Calu3 (cell line): ENCODE measurements around the gene SSU72. TPM values are rescaled to one million over a fixed set of nuclear protein-coding genes. Genes with fewer than 3 reads are reported as not detected.

ENCODE experiments used
- BruUV-seq: library from RNA; stranded (reverse); fragments of 400-500 nt; replicated peaks from 2 replicates; lab custom pipeline; 2021; lab: Mats Ljungman, UMichigan
- CTCF ChIA-PET: fragments of 300-600 bp; sonication (Branson Sonifier 250); formaldehyde crosslinking; loops from one replicate; lab custom pipeline; 2022; ENCODE audit warnings: antibody characterized with exemption; lab: Charles Lee
- DNase-seq: peaks from one replicate; pipeline ENCODE4 v3.0.0; 2022
- H3K27ac Mint-ChIP-seq: one replicate; pipeline ENCODE4 v1.8.0; 2022; ENCODE audit warnings: mixed read lengths; ENCODE audit not compliant: unreplicated experiment
- H3K27me3 Mint-ChIP-seq: one replicate; pipeline ENCODE4 v1.8.0; 2022; ENCODE audit warnings: mixed read lengths; ENCODE audit not compliant: unreplicated experiment
- H3K36me3 Mint-ChIP-seq: one replicate; pipeline ENCODE4 v1.8.0; 2022; ENCODE audit warnings: mild to moderate bottlenecking, moderate library complexity, mixed read lengths; ENCODE audit not compliant: insufficient read depth, unreplicated experiment
- H3K4me1 Mint-ChIP-seq: one replicate; pipeline ENCODE4 v1.8.0; 2022; ENCODE audit warnings: mild to moderate bottlenecking, low read depth, mixed read lengths; ENCODE audit not compliant: unreplicated experiment
- H3K4me3 Mint-ChIP-seq: one replicate; pipeline ENCODE4 v1.8.0; 2022; ENCODE audit warnings: mild to moderate bottlenecking, low read depth, moderate library complexity, mixed read lengths; ENCODE audit not compliant: unreplicated experiment
- H3K9me3 Mint-ChIP-seq: one replicate; pipeline ENCODE4 v1.8.0; 2022; ENCODE audit warnings: low read depth, mixed read lengths; ENCODE audit not compliant: unreplicated experiment
- intact Hi-C: fragments of 100-400 bp; cut with micrococcal nuclease; formaldehyde crosslinking; loops from one replicate; pipeline ENCODE4 v1.10.0; 2022; ENCODE audit not compliant: unreplicated experiment
- total RNA-seq: library from RNA; stranded (reverse); gene quantifications from 2 replicates; pipeline ENCODE4 v1.2.3, GENCODE V29; 2022
- TF ChIP-seq, protein P1 (sequence below): fragments of 200-600 bp; IDR thresholded peaks from one replicate; pipeline ENCODE4 v1.8.0; 2022; ENCODE audit warnings: antibody characterized with exemption; ENCODE audit not compliant: unreplicated experiment

Gene SSU72
- total RNA-seq, 1 experiment from 2014 or later, result 105 TPM

DNA sequence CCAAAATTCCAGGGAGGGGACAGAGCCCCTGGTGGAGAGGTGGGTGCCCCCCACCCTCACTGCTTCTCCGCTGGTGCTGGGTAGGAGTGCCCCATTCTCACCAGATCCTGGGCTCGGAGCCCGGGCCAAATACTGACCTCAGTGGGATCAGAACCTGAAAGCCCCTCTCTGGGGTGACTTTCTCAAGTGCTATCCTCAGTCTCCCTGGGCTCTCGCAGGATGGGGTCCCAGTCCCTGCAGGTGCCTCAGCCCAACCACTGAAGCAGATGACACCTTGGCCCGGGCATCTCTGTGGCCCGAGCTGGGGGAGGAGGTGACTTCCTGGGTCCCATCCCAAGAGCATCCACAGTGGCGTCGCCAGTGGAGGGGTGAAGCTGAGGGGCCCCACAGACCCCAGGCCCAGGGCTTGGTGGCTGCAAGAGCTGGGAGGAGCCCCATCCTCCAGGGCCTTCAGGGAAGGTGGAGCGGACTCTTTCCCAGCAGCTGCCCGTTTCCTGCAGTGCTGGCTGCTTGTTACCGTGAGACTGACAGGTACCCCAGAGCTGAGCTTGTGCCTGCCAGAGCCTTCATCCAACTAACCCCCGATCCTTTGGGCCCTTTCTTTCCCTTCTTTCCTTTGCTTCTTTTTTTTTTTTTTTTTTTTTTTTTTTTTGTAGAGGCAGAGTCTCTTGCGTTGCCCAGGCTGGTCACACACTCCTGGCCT lies 29.2 kb upstream of the SSU72 start:
- no peaks in the 10 kb centered on the region for H3K4me1 Mint-ChIP-seq
- TF ChIP-seq, protein P1, sequence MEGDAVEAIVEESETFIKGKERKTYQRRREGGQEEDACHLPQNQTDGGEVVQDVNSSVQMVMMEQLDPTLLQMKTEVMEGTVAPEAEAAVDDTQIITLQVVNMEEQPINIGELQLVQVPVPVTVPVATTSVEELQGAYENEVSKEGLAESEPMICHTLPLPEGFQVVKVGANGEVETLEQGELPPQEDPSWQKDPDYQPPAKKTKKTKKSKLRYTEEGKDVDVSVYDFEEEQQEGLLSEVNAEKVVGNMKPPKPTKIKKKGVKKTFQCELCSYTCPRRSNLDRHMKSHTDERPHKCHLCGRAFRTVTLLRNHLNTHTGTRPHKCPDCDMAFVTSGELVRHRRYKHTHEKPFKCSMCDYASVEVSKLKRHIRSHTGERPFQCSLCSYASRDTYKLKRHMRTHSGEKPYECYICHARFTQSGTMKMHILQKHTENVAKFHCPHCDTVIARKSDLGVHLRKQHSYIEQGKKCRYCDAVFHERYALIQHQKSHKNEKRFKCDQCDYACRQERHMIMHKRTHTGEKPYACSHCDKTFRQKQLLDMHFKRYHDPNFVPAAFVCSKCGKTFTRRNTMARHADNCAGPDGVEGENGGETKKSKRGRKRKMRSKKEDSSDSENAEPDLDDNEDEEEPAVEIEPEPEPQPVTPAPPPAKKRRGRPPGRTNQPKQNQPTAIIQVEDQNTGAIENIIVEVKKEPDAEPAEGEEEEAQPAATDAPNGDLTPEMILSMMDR, result no peak
- no peak overlapping the region for H3K4me3 Mint-ChIP-seq
- no peaks in the 10 kb centered on the region for H3K9me3 Mint-ChIP-seq
- DNase-seq, result no peak
- intact Hi-C loops, result no loop called here
- CTCF ChIA-PET, result no interaction called here
- peaks cover 17% of the 10 kb centered on the region for H3K27me3 Mint-ChIP-seq
- BruUV-seq, result no TSS peak
- peaks cover 10% of the 10 kb centered on the region for H3K36me3 Mint-ChIP-seq
- H3K27ac Mint-ChIP-seq, result no peak overlapping the region

DNA sequence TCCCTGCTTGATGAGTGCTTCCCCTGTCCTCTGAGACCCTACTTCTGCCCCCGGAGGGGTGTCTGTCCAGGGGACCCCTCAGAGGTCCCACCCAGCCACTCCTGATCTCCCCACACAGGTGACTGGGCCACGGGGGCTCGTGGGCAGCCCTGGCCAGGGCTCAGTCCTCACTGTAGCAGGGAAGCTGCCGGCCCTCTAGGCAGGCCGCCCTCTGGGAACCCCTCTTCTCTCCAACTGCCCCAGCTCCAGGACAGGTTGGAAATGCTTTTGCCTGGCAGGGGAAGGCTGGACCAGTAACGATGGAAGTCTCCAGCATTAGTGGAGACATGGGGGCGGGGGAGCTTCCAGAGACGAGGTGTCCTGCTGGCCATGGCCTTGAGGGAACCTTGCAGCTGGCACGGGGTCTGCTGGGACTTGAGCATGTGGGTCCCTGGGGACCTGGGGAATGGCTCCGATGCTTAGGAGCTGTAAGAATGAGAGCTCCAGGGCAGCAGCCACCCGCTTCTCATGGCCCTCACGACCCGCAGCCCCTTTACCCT lies 28.4 kb upstream of the SSU72 start:
- Mint-ChIP-seq H3K27me3 (peaks cover 17% of the 10 kb centered on the region), H3K4me1 (no peaks in the 10 kb centered on the region), H3K9me3 (no peaks in the 10 kb centered on the region), H3K27ac (no peak overlapping the region), H3K4me3 (no peak overlapping the region), H3K36me3 (peaks cover 12% of the 10 kb centered on the region)
- no peak for DNase-seq
- no TSS peak for BruUV-seq
- TF ChIP-seq, protein P1, result no peak
- CTCF ChIA-PET, result no interaction called here
- intact Hi-C loops, result no loop called here

GRCh38 chr1:1602304-1602967 lies 27.8 kb upstream of the SSU72 start:
- CTCF ChIA-PET, result no interaction called here
- no peaks in the 10 kb centered on the region for H3K4me1 Mint-ChIP-seq
- H3K27ac Mint-ChIP-seq, result no peak overlapping the region
- DNase-seq, result no peak
- intact Hi-C loops, result no loop called here
- peaks cover 12% of the 10 kb centered on the region for H3K36me3 Mint-ChIP-seq
- H3K4me3 Mint-ChIP-seq, result no peak overlapping the region
- peaks cover 17% of the 10 kb centered on the region for H3K27me3 Mint-ChIP-seq
- BruUV-seq, result no TSS peak
- no peaks in the 10 kb centered on the region for H3K9me3 Mint-ChIP-seq
- TF ChIP-seq, protein P1, result no peak

GRCh38 chr1:1601564-1602303 lies 27.1 kb upstream of the SSU72 start:
- no peaks in the 10 kb centered on the region for H3K4me1 Mint-ChIP-seq
- H3K27me3 Mint-ChIP-seq, result peaks cover 17% of the 10 kb centered on the region
- BruUV-seq, result no TSS peak
- no peaks in the 10 kb centered on the region for H3K9me3 Mint-ChIP-seq
- CTCF ChIA-PET, result no interaction called here
- H3K27ac Mint-ChIP-seq, result no peak overlapping the region
- H3K36me3 Mint-ChIP-seq, result peaks cover 12% of the 10 kb centered on the region
- intact Hi-C loops, result no loop called here
- DNase-seq, result no peak
- H3K4me3 Mint-ChIP-seq, result no peak overlapping the region
- TF ChIP-seq, protein P1, result no peak
